HG02943 (cell line): ENCODE measurements around the gene RNF157.

ENCODE experiments used
- ATAC-seq: cut with Tn5 transposase; IDR thresholded peaks from one replicate; pipeline ENCODE4 v1.9.1; 2021; ENCODE audit warnings: mild to moderate bottlenecking, low read depth, moderate library complexity; ENCODE audit not compliant: unreplicated experiment

RNF157 gene

GRCh38 chr17:76104140-76104895, 136.0 kb downstream of the RNF157 start:
- no peak for ATAC-seq

- ATAC-seq: peak; percentile 56
Measured at GRCh38 chr17:76103274-76104139, 136.8 kb downstream of the RNF157 start, which contains the start of gene EXOC7. Gene EXOC7, minus strand, starts transcription at chr17:76103787. Its CDS starts 95 bp downstream, at chr17:76103692.

GRCh38 chr17:76102944-76103273, 137.4 kb downstream of the RNF157 start:
- peak; percentile 11 for ATAC-seq

GRCh38 chr17:76097716-76098295, 142.5 kb downstream of the RNF157 start:
- no peak for ATAC-seq

GRCh38 chr17:76095943-76096342, 144.3 kb downstream of the RNF157 start:
- ATAC-seq: no peak

- ATAC-seq: no peak
Measured at GRCh38 chr17:76094046-76094445, 146.2 kb downstream of the RNF157 start.

GRCh38 chr17:76092526-76093413, 147.5 kb downstream of the RNF157 start:
- no peak for ATAC-seq
